ENCODE measurements around the gene GLIS2.

GLIS2 gene

GRCh38 chr16:4365615-4366014 is 49.7 kb downstream of the GLIS2 start:
- H3K27ac ChIP-seq (ENCODE audit: low read depth, low read length, poor library complexity, severe bottlenecking): no peak overlapping the region
- no peaks in the 10 kb centered on the region for H3K9me3 ChIP-seq (ENCODE audit: low read length)
- no peak overlapping the region for H2AFZ ChIP-seq (ENCODE audit: low read length)
- no peak overlapping the region for H3K4me2 ChIP-seq (ENCODE audit: low read length)
- no peak overlapping the region for H3K4me3 ChIP-seq (ENCODE audit: low read depth, low read length, poor library complexity, severe bottlenecking)
- H3K36me3 ChIP-seq (ENCODE audit: insufficient read depth, low read length): peaks cover 30% of the 10 kb centered on the region; the same call in 1 of the 2 replicates
- H3K4me1 ChIP-seq (ENCODE audit: insufficient read depth, low read length, severe bottlenecking): no peaks in the 10 kb centered on the region
- H4K20me1 ChIP-seq (ENCODE audit: insufficient read depth, low read length): no peaks in the 10 kb centered on the region
- H3K9ac ChIP-seq (ENCODE audit: low read length): no peak overlapping the region
- no peaks in the 10 kb centered on the region for H3F3A ChIP-seq (ENCODE audit: insufficient read depth, low read length)
- no peaks in the 10 kb centered on the region for H3K9me2 ChIP-seq (ENCODE audit: low read depth, low read length)
- no peaks in the 10 kb centered on the region for H3K79me2 ChIP-seq (ENCODE audit: insufficient read depth, low read length)
- no peak for TF ChIP-seq EZH2 (IDR thresholded peaks at IDR 0.05; ENCODE audit: borderline replicate concordance, low read length)
- no peak for TF ChIP-seq CTCF (IDR thresholded peaks at IDR 0.05; ENCODE audit: low read length)
- H3K27me3 ChIP-seq (ENCODE audit: insufficient read depth, low read length): no peaks in the 10 kb centered on the region

- H4K20me1 ChIP-seq (ENCODE audit: insufficient read depth, low read length): no peaks in the 10 kb centered on the region
- H3K4me1 ChIP-seq (ENCODE audit: insufficient read depth, low read length, severe bottlenecking): no peaks in the 10 kb centered on the region
- H3K9me2 ChIP-seq (ENCODE audit: low read depth, low read length): no peaks in the 10 kb centered on the region
- no peaks in the 10 kb centered on the region for H3F3A ChIP-seq (ENCODE audit: insufficient read depth, low read length)
- no peaks in the 10 kb centered on the region for H3K79me2 ChIP-seq (ENCODE audit: insufficient read depth, low read length)
- H3K4me3 ChIP-seq (ENCODE audit: low read depth, low read length, poor library complexity, severe bottlenecking): no peak overlapping the region
- H3K27me3 ChIP-seq (ENCODE audit: insufficient read depth, low read length): no peaks in the 10 kb centered on the region
- no peaks in the 10 kb centered on the region for H3K9me3 ChIP-seq (ENCODE audit: low read length)
- H3K36me3 ChIP-seq (ENCODE audit: insufficient read depth, low read length): peaks cover 30% of the 10 kb centered on the region; the same call in 1 of the 2 replicates
- no peak overlapping the region for H3K9ac ChIP-seq (ENCODE audit: low read length)
- no peak overlapping the region for H3K27ac ChIP-seq (ENCODE audit: low read depth, low read length, poor library complexity, severe bottlenecking)
- TF ChIP-seq EZH2 (IDR thresholded peaks at IDR 0.05; ENCODE audit: borderline replicate concordance, low read length) (no peak), CTCF (IDR thresholded peaks at IDR 0.05; ENCODE audit: low read length) (no peak)
- H3K4me2 ChIP-seq (ENCODE audit: low read length): no peak overlapping the region
- no peak overlapping the region for H2AFZ ChIP-seq (ENCODE audit: low read length)
Observed at GRCh38 chr16:4366016-4366415, 50.1 kb downstream of the GLIS2 start.

DNA sequence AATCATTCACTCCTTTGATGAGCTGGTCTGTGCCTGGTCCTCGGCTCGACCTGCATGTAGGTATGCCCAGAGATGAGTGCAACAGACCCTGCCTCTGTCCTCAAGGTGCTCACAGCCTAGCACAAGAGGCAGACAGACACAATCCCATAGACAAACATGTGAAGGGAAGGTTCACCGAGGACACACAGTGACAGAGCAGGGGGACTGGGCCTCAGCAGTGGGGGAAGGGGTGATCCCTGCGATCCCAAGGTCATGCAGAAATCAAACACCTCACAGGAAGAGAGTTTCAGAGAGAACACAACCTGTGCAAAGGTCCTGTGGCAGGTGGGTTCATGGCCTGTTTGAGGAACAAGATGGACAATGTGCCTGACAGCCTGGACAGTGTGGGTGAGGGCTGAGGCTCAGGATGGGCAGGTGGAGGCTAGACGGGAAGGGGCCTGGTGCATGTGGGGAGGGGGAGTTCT is 51.6 kb downstream of the GLIS2 start:
- H3K79me2 ChIP-seq (ENCODE audit: insufficient read depth, low read length): no peaks in the 10 kb centered on the region
- H4K20me1 ChIP-seq (ENCODE audit: insufficient read depth, low read length): no peaks in the 10 kb centered on the region
- H3K27ac ChIP-seq (ENCODE audit: low read depth, low read length, poor library complexity, severe bottlenecking): no peak overlapping the region
- TF ChIP-seq EZH2 (IDR thresholded peaks at IDR 0.05; ENCODE audit: borderline replicate concordance, low read length) (no peak), CTCF (IDR thresholded peaks at IDR 0.05; ENCODE audit: low read length) (no peak)
- H2AFZ ChIP-seq (ENCODE audit: low read length): no peak overlapping the region
- H3K27me3 ChIP-seq (ENCODE audit: insufficient read depth, low read length): no peaks in the 10 kb centered on the region
- no peaks in the 10 kb centered on the region for H3F3A ChIP-seq (ENCODE audit: insufficient read depth, low read length)
- no peak overlapping the region for H3K4me2 ChIP-seq (ENCODE audit: low read length)
- peaks cover 21% of the 10 kb centered on the region; the same call in 1 of the 2 replicates for H3K36me3 ChIP-seq (ENCODE audit: insufficient read depth, low read length)
- no peaks in the 10 kb centered on the region for H3K9me2 ChIP-seq (ENCODE audit: low read depth, low read length)
- H3K9me3 ChIP-seq (ENCODE audit: low read length): no peaks in the 10 kb centered on the region
- H3K4me1 ChIP-seq (ENCODE audit: insufficient read depth, low read length, severe bottlenecking): peaks cover 5% of the 10 kb centered on the region
- no peak overlapping the region for H3K9ac ChIP-seq (ENCODE audit: low read length)
- H3K4me3 ChIP-seq (ENCODE audit: low read depth, low read length, poor library complexity, severe bottlenecking): no peak overlapping the region

Data from OCI-LY1 (cell line).